Measurements from ENCODE around the gene UBE2C.

UBE2C gene

GRCh38 chr20:45810191-45810970 is 2.1 kb upstream of the UBE2C start:
- Histone ChIP-seq H3K36me3 (replicated peaks) (peaks cover 35% of the 10 kb centered on the region), H3K27me3 (replicated peaks) (no peaks in the 10 kb centered on the region), H3K4me3 (ENCODE audit: low read depth, low read length) (no peak overlapping the region), H3K27ac (no peak overlapping the region)
- DNase-seq = no peak
- TF ChIP-seq CTCF (IDR thresholded peaks at IDR 0.05; ENCODE audit: low read depth, low read length, missing control alignments) = no peak
- in situ Hi-C loops (cut with HindIII; ENCODE audit: low pct_ligation_motif_present, low sequenced_read_pairs) = no loop called here

- Histone ChIP-seq H3K36me3 (replicated peaks) (peaks cover 32% of the 10 kb centered on the region), H3K4me3 (ENCODE audit: low read depth, low read length) (peak overlapping the region; percentile 89), H3K27me3 (replicated peaks) (no peaks in the 10 kb centered on the region), H3K27ac (no peak overlapping the region)
- DNase-seq = no peak
- in situ Hi-C loops (cut with HindIII; ENCODE audit: low pct_ligation_motif_present, low sequenced_read_pairs) = no loop called here
- TF ChIP-seq CTCF (IDR thresholded peaks at IDR 0.05; ENCODE audit: low read depth, low read length, missing control alignments) = no peak
These were observed 529 bp downstream of the UBE2C start for GRCh38 chr20:45813006-45813340.

GRCh38 chr20:45813489-45813888 is 1.0 kb downstream of the UBE2C start:
- Histone ChIP-seq H3K36me3 (replicated peaks) (peaks cover 27% of the 10 kb centered on the region), H3K27me3 (replicated peaks) (no peaks in the 10 kb centered on the region), H3K27ac (no peak overlapping the region), H3K4me3 (ENCODE audit: low read depth, low read length) (peak overlapping the region; percentile 89)
- DNase-seq = no peak
- in situ Hi-C loops (cut with HindIII; ENCODE audit: low pct_ligation_motif_present, low sequenced_read_pairs) = no loop called here
- no peak for TF ChIP-seq CTCF (IDR thresholded peaks at IDR 0.05; ENCODE audit: low read depth, low read length, missing control alignments)

- Histone ChIP-seq H3K4me3 (ENCODE audit: low read depth, low read length) (peak overlapping the region; percentile 15), H3K36me3 (replicated peaks) (peaks cover 20% of the 10 kb centered on the region), H3K27ac (no peak overlapping the region), H3K27me3 (replicated peaks) (no peaks in the 10 kb centered on the region)
- no peak for DNase-seq
- in situ Hi-C loops (cut with HindIII; ENCODE audit: low pct_ligation_motif_present, low sequenced_read_pairs) = no loop called here
- TF ChIP-seq CTCF (IDR thresholded peaks at IDR 0.05; ENCODE audit: low read depth, low read length, missing control alignments) = no peak
These were observed 1.9 kb downstream of the UBE2C start for GRCh38 chr20:45814314-45814713.

GRCh38 chr20:45816951-45817350 is 4.5 kb downstream of the UBE2C start:
- in situ Hi-C loops (cut with HindIII; ENCODE audit: low pct_ligation_motif_present, low sequenced_read_pairs) = no loop called here
- TF ChIP-seq CTCF (IDR thresholded peaks at IDR 0.05; ENCODE audit: low read depth, low read length, missing control alignments) = no peak
- no peak overlapping the region for H3K27ac ChIP-seq
- no peak overlapping the region for H3K4me3 ChIP-seq (ENCODE audit: low read depth, low read length)
- H3K27me3 ChIP-seq (replicated peaks) = no peaks in the 10 kb centered on the region
- no peaks in the 10 kb centered on the region for H3K36me3 ChIP-seq (replicated peaks)
- no peak for DNase-seq
